K562 treated with DMSO at 1 percent for 4 hours (cell line): ENCODE data around the gene KRT26. TPM values are rescaled to one million over a fixed set of nuclear protein-coding genes. Genes with fewer than 3 reads are reported as not detected.

Source experiments
- total RNA-seq: library from RNA; unstranded; fragments of 300-600 nt; gene quantifications from 2 replicates; pipeline ENCODE4 v1.2.3, GENCODE V29; 2022; ENCODE audit not compliant: insufficient read depth

The KRT26 gene
- not detected in 2 replicates for total RNA-seq

GRCh38 chr17:40772101-40772500 lies at the start of gene KRT26:
Gene KRT26 (minus strand): TSS chr17:40772201. CDS start chr17:40772113, 88 bp downstream.

GRCh38 chr17:40799859-40800258 lies 27.9 kb upstream of the KRT26 start, which contains the start of gene KRT28:
Gene KRT28 (minus strand): TSS chr17:40799959. CDS start chr17:40799893, 66 bp downstream.

DNA sequence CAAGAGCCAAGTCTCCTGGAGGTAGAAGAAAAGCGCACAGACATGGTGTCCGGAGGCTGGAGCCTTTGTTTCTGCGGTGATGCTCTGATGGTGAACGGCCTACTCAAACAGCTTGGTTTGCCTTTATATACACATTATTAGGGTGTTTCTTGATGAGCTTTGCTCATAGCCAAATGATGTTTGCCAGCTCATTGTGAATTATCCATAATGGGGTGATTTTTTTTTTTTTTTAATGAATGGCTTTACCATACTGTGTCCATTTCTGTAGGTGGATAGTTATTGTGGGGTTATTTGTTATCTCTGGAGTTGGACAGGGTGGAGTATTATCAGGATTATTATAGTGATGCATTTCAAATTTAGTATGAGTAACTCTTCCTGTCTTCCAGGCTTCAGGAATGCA lies 10.4 kb upstream of the KRT26 start, which contains the start of gene KRT27:
KRT27 (minus strand) TSS at position 101 of the 400 bp plus-strand sequence; CDS start at position 44, 57 bp downstream.

GRCh38 chr17:40755231-40755630 lies 16.8 kb downstream of the KRT26 start, which contains the start of gene KRT25:
Gene KRT25 (minus strand): TSS chr17:40755331. CDS start chr17:40755271, 60 bp downstream.

Other genes starting within 250 kb of the KRT26 start
- 0.38 TPM in 1 of 2 replicates, not detected in the other for gene CCR7, start 206.7 kb downstream of the KRT26 start, total RNA-seq
- 58.8 and 60.4 TPM in 2 replicates for gene SMARCE1, start 124.4 kb downstream of the KRT26 start, total RNA-seq
- not detected in 2 replicates for gene KRT222, start 107.0 kb downstream of the KRT26 start, total RNA-seq
- gene KRT24, start 68.4 kb downstream of the KRT26 start, total RNA-seq = not detected in 2 replicates
- gene KRT25, start 16.9 kb downstream of the KRT26 start, total RNA-seq = not detected in 2 replicates
- not detected in 2 replicates for gene KRT27, start 10.3 kb upstream of the KRT26 start, total RNA-seq
- not detected in 2 replicates for gene KRT28, start 27.8 kb upstream of the KRT26 start, total RNA-seq
- gene KRT10, start 50.4 kb upstream of the KRT26 start, total RNA-seq = 46.6 and 60.8 TPM in 2 replicates
- gene KRT12, start 95.0 kb upstream of the KRT26 start, total RNA-seq = 5.7 and 8.8 TPM in 2 replicates
- gene KRT20, start 113.0 kb upstream of the KRT26 start, total RNA-seq = not detected in 2 replicates
- not detected in 2 replicates for gene KRT23, start 165.4 kb upstream of the KRT26 start, total RNA-seq
- not detected in 2 replicates for gene KRT39, start 194.7 kb upstream of the KRT26 start, total RNA-seq
- gene KRT40, start 212.1 kb upstream of the KRT26 start, total RNA-seq = not detected in 2 replicates
- not detected in 2 replicates for gene KRTAP3-3, start 222.0 kb upstream of the KRT26 start, total RNA-seq
- not detected in 2 replicates for gene KRTAP3-2, start 227.7 kb upstream of the KRT26 start, total RNA-seq
- not detected in 2 replicates for gene KRTAP3-1, start 236.9 kb upstream of the KRT26 start, total RNA-seq